SK-N-MC (cell line): ENCODE data around the gene PPP4R1.

Source experiments
- DNase-seq: peaks from one replicate; pipeline ENCODE4 v3.0.0-alpha.2; 2011; ENCODE audit warnings: low read depth, low spot score
- H3K27ac ChIP-seq: fragments of 200-600 bp; sonication (generic); 2 replicates; pipeline ENCODE4 v1.5.1; 2016; ENCODE audit warnings: mixed run types
- H3K36me3 ChIP-seq: fragments of 200-600 bp; sonication (generic); 2 replicates; pipeline ENCODE4 v1.6.1; 2017; ENCODE audit warnings: antibody characterized with exemption, low read length, mixed read lengths; ENCODE audit not compliant: insufficient read depth
- H3K4me3 ChIP-seq: fragments of 200-600 bp; sonication (generic); 2 replicates; pipeline ENCODE4 v1.5.1; 2016
- H3K9ac ChIP-seq: fragments of 200-600 bp; sonication (generic); 2 replicates; pipeline ENCODE4 v1.8.0; 2017; ENCODE audit warnings: mixed run types, mixed read lengths; ENCODE audit not compliant: insufficient read length
- H3K9me3 ChIP-seq: fragments of 200-600 bp; sonication (generic); 2 replicates; pipeline ENCODE4 v1.6.1; 2017; ENCODE audit warnings: low read depth, mild to moderate bottlenecking, antibody characterized with exemption, low read length, moderate library complexity, mixed read lengths
- EZH2 ChIP-seq: fragments of 200-600 bp; sonication (generic); IDR thresholded peaks from one replicate; pipeline ENCODE4 v1.6.1; 2017; ENCODE audit warnings: antibody characterized with exemption
- FOXP2 ChIP-seq: optimal IDR thresholded peaks from 2 replicates; pipeline ENCODE3; 2011; ENCODE audit warnings: mild to moderate bottlenecking, moderate library complexity; ENCODE audit not compliant: insufficient read depth; ENCODE audit errors: extremely low read length, control extremely low read depth
- POLR2AphosphoS5 ChIP-seq: IDR thresholded peaks from 2 replicates; pipeline ENCODE4 v1.6.1; 2012; ENCODE audit warnings: mild to moderate bottlenecking, low read depth, low read length, borderline replicate concordance

The PPP4R1 gene, protein sequence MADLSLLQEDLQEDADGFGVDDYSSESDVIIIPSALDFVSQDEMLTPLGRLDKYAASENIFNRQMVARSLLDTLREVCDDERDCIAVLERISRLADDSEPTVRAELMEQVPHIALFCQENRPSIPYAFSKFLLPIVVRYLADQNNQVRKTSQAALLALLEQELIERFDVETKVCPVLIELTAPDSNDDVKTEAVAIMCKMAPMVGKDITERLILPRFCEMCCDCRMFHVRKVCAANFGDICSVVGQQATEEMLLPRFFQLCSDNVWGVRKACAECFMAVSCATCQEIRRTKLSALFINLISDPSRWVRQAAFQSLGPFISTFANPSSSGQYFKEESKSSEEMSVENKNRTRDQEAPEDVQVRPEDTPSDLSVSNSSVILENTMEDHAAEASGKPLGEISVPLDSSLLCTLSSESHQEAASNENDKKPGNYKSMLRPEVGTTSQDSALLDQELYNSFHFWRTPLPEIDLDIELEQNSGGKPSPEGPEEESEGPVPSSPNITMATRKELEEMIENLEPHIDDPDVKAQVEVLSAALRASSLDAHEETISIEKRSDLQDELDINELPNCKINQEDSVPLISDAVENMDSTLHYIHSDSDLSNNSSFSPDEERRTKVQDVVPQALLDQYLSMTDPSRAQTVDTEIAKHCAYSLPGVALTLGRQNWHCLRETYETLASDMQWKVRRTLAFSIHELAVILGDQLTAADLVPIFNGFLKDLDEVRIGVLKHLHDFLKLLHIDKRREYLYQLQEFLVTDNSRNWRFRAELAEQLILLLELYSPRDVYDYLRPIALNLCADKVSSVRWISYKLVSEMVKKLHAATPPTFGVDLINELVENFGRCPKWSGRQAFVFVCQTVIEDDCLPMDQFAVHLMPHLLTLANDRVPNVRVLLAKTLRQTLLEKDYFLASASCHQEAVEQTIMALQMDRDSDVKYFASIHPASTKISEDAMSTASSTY

DNA sequence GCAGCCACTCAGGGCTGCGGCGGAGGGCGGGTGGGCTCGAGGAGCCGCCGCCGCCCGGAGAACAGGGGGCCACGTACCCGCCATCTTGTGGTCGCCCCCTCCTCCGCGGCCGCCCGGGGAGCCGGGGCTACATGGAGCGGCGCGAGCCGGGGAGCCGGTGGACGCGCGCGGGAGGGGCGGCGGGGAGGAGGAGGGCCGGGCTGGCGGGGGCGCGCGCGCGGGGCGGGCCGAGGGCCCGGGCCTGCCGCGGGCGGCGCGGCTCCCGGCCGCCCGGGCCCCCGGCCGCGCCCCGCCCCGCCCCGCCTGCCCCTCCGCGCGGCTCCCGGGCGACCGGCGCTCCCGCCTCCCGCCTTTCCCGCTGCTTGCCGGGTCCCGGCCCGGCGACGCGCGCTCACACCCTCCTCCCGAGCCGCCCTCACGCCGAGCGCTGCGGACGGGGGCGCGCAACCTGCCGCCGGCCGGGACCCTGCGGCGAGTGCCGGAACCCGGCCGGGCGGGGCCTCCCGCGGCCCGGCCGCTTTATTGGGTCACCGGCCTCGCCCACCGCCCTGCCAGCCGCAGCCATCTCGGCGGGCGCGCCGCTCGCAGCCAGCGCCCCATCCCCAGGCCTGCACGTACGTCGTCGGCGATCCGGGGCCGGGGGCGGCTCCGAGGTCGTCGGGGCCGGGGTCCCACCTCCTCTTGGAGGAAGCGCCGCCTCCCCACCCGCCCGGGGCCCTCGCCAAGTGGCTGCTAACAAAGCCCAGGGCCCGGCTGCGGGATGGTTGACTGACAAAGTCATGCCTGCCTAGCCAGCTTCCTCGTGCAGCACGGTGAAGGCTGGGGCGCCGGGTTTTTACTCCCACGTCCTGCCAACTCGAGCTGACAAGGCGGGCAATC is at the start of gene PPP4R1:
PPP4R1 (minus strand) TSS at position 159 of the 879 bp plus-strand sequence; CDS start at position 84, 75 bp downstream.
- Histone ChIP-seq H3K36me3 (peaks cover 20% of the 10 kb centered on the region), H3K9ac (peak within 1 kb of the TSS; percentile 89), H3K4me3 (peak within 1 kb of the TSS; percentile 86), H3K9me3 (no peaks in the 10 kb centered on the region), H3K27ac (peak within 1 kb of the TSS; percentile 85)
- no peak for DNase-seq
- TF ChIP-seq FOXP2 (no peak), POLR2AphosphoS5 (peak; percentile 40; the same call in 1 of the 2 replicates)

DNA sequence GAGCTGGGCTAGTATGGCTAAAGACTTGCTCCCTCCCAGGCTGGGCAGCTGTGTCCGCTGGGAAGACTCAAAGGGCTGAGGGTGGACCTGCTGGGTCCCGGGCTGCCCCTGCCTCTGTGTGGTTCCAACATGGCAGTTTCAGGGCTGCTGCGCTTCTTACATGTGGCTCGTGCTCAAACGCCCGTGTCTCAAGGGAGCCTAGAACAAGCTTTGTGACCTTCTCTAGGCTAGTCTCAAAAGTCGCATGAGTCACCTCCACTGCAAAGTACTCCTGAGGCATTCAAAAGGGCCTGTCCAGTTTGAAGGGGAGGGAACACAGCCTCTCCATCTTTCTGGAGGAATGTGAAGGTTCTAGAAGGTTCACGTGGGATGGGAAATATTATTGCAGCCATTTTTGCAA is 49.0 kb upstream of the PPP4R1 start:
- Histone ChIP-seq H3K9ac (no peak overlapping the region), H3K36me3 (no peaks in the 10 kb centered on the region), H3K27ac (no peak overlapping the region)

DNA sequence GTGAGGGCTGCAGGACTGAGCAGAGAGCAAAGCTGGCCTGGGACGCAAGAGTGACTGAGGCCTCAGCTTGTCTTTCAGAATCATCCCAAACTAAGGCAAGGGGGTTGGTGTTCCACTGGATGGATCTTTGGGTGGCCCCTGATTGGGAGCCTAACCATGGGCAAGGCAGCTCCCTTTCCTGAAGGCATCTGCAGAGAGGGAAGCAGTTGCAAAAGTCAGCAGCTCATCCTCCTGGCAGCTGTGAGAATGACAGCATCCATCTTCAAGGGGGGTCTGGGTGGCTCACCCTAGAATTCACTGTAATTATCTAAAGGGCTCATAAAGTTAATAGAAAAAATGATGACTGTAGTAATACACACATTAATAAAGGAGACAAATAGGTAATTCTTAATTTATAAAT is 47.2 kb upstream of the PPP4R1 start:
- DNase-seq = no peak
- Histone ChIP-seq H3K4me3 (no peak overlapping the region), H3K36me3 (no peaks in the 10 kb centered on the region), H3K9ac (no peak overlapping the region), H3K27ac (no peak overlapping the region), H3K9me3 (no peaks in the 10 kb centered on the region)
- no peak for TF ChIP-seq EZH2
- no peak for TF ChIP-seq POLR2AphosphoS5

More for the DNA sequence above, 49.0 kb upstream of the PPP4R1 start:
- TF ChIP-seq POLR2AphosphoS5 = no peak
- TF ChIP-seq EZH2 = no peak
- no peak for TF ChIP-seq FOXP2
- H3K4me3 ChIP-seq = no peak overlapping the region
- DNase-seq = no peak
- no peaks in the 10 kb centered on the region for H3K9me3 ChIP-seq

DNA sequence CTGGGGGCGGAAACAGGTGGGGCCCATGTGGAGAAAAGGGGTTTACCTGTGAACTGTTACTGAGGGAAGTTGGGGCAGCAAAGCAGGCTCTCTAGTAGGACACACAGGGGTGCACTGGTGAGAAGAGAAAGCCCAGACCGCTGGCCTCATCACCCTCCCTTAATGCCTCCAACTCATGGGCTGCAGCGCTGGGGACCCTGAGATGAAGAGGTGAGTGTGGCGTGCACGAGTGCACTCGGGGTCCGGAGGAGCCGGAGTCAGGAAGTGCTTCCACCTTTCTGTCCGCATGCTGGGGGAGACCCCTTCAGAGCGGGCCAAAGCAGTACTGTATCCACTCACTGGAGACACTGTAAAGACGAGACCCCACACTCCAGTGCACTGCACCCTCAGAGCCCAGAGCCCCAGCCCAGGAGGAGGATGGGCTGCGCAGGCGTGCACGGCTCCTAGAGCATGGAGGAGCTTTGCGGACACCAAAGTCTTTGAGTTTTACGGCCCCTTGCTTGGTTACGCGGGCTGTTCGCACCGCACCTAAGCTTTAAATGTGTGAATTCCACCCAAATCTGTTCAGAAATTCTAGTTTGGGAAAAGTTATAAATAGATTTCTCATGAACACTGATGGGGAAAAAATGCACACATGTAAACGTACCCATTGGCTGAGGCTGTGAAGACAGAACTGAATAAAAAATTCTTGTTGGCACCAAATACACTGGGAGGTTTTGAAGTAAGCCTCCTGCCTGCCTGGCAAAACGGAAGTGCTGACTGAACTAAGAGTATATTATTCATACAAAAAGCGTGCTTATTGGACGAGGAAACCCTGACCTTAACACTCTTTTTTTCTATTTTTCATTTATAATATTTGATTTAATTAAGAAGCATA is 45.4 kb upstream of the PPP4R1 start:
- no peak overlapping the region for H3K27ac ChIP-seq
- H3K9ac ChIP-seq = no peak overlapping the region
- TF ChIP-seq EZH2 (no peak), FOXP2 (no peak), POLR2AphosphoS5 (no peak)
- no peak overlapping the region for H3K4me3 ChIP-seq
- H3K9me3 ChIP-seq = no peaks in the 10 kb centered on the region
- no peaks in the 10 kb centered on the region for H3K36me3 ChIP-seq
- no peak for DNase-seq

DNA sequence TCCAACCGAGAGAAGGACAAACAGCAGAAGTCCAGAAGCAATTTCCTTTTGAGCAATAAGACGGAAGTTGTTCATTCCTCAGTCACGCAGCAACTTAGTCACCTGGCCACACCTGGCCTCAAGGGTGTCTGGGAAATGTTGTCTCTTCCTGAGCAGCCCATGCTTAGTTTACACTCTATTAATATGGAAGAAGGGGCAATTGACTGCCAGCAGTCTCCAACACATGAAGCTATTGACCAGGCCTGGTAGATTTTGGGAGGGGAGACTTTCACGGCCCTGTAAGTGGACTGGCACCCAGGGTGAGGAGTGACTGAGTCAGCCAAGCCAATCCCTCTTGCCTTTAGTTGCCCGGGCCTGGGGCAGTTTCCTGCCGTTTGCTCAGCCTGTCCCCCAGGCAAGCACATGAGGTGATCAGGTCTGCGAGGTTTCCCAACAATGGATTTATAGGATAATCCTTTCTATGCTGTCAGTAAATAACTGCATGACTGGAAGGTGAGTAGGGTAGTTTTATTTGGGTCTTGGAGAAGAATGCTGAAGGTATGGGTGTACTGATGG is 43.8 kb upstream of the PPP4R1 start:
- Histone ChIP-seq H3K27ac (no peak overlapping the region), H3K9ac (no peak overlapping the region), H3K36me3 (no peaks in the 10 kb centered on the region), H3K9me3 (no peaks in the 10 kb centered on the region), H3K4me3 (no peak overlapping the region)
- no peak for TF ChIP-seq EZH2
- no peak for TF ChIP-seq FOXP2
- TF ChIP-seq POLR2AphosphoS5 = no peak
- no peak for DNase-seq

- Histone ChIP-seq H3K9me3 (no peaks in the 10 kb centered on the region), H3K36me3 (no peaks in the 10 kb centered on the region), H3K9ac (no peak overlapping the region), H3K27ac (no peak overlapping the region), H3K4me3 (no peak overlapping the region)
- TF ChIP-seq FOXP2 (no peak), EZH2 (no peak), POLR2AphosphoS5 (no peak)
- DNase-seq = no peak
Measured at GRCh38 chr18:9655232-9655767, 40.9 kb upstream of the PPP4R1 start.

- H3K27ac ChIP-seq = no peak overlapping the region
- H3K4me3 ChIP-seq = no peak overlapping the region
- no peaks in the 10 kb centered on the region for H3K9me3 ChIP-seq
- H3K36me3 ChIP-seq = no peaks in the 10 kb centered on the region
- H3K9ac ChIP-seq = no peak overlapping the region
- no peak for DNase-seq
- TF ChIP-seq FOXP2 (no peak), EZH2 (no peak), POLR2AphosphoS5 (no peak)
Measured at GRCh38 chr18:9653390-9653789, 39.0 kb upstream of the PPP4R1 start.
